Esophagus muscularis mucosa (tissue), 4 donors: Measurements from ENCODE around the gene LRRTM4. TPM values are rescaled to one million over a fixed set of nuclear protein-coding genes. Genes with fewer than 3 reads are reported as not detected.

Experiments
- DNase-seq: peaks from one replicate; pipeline ENCODE4 v3.0.0-alpha.2; 2017; ENCODE audit errors: extremely low spot score
- H3K27ac ChIP-seq, 4 donors: fragments of 200-600 bp; sonication (generic); replicated peaks in 1 of 4; 1 replicate in 3 of 4; 2 replicates in 1 of 4; pipeline ENCODE4 v1.5.1; 2016 to 2019; ENCODE audit warnings: mild to moderate bottlenecking in 1 of 4
- H3K27me3 ChIP-seq, 4 donors: fragments of 200-600 bp; sonication (generic); one replicate each; pipeline versions ENCODE4 v1.5.1 to v1.6.0; 2016 to 2019
- H3K36me3 ChIP-seq, 4 donors: fragments of 200-600 bp; sonication (generic); one replicate each; pipeline ENCODE4 v1.5.1; 2016 to 2019
- H3K4me1 ChIP-seq, 4 donors: fragments of 200-600 bp; sonication (generic); one replicate each; pipeline ENCODE4 v1.5.1; 2016 to 2019
- H3K4me3 ChIP-seq, 4 donors: fragments of 200-600 bp; sonication (generic); 1 replicate in 2 of 4; 2 replicates in 2 of 4; pipeline ENCODE4 v1.5.1; 2016 to 2019; ENCODE audit warnings: mild to moderate bottlenecking in 4 of 4, moderate library complexity in 1 of 4
- H3K9me3 ChIP-seq, 4 donors: fragments of 200-600 bp; sonication (generic); 1 replicate in 3 of 4; 2 replicates in 1 of 4; pipeline ENCODE4 v1.5.1; 2016 to 2019
- CTCF ChIP-seq, 3 experiments: fragments of 200-600 bp in 2 of 3; fragments of 450-650 bp in 1 of 3; sonication (generic) in 2 of 3; IDR thresholded peaks; one replicate each; pipeline ENCODE4 v1.5.1; 2017 to 2019; ENCODE audit warnings: antibody characterized with exemption in 3 of 3, mild to moderate bottlenecking in 2 of 3, moderate library complexity in 1 of 3
- EP300 ChIP-seq: sonication (generic); formaldehyde crosslinking; IDR thresholded peaks from one replicate; pipeline ENCODE4 v1.6.1; 2017; ENCODE audit warnings: antibody characterized with exemption
- POLR2A ChIP-seq: fragments of 450-650 bp; IDR thresholded peaks from one replicate; pipeline ENCODE4 v1.6.1; 2017; ENCODE audit warnings: antibody characterized with exemption, moderate library complexity, mild to moderate bottlenecking, low read depth
- POLR2AphosphoS5 ChIP-seq, 2 donors: sonication (generic); formaldehyde crosslinking; IDR thresholded peaks; one replicate each; pipeline ENCODE4 v1.6.1; 2017; ENCODE audit warnings: antibody characterized with exemption in 2 of 2
- WGBS: methylation state at CpG from one replicate; pipeline ENCODE4 v1.1.5; 2018; 5-methylcytosine and 5-hydroxymethylcytosine counted together
- intact Hi-C: fragments of 100-400 bp; cut with DNase I; formaldehyde crosslinking; loops from one replicate; pipeline ENCODE4 v1.15.1; 2023
- total RNA-seq, 4 donors: library from RNA; depleted of rRNA; stranded (reverse); fragments of >200 nt; gene quantifications; one replicate each; pipeline versions ENCODE4 v1.1.0 to v1.2.1, GENCODE V29; 2016

LRRTM4 gene
- total RNA-seq, 4 donors from 2014 or later, result 0.17 to 0.97 (median 0.41) TPM

GRCh38 chr2:77469106-77469505, 53.1 kb downstream of the LRRTM4 start:
- no peak overlapping the region for H3K4me3 ChIP-seq
- H3K27ac ChIP-seq, result no peak overlapping the region
- H3K27me3 ChIP-seq, result no peaks in the 10 kb centered on the region
- no peaks in the 10 kb centered on the region for H3K9me3 ChIP-seq
- no peak for TF ChIP-seq POLR2A
- TF ChIP-seq CTCF (IDR thresholded peaks at IDR 0.05), result no peak
- no peak for TF ChIP-seq POLR2AphosphoS5 (IDR thresholded peaks at IDR 0.05)
- 76% methylated on average over 4 of the region's 4 CpGs for WGBS
- H3K4me1 ChIP-seq, result no peaks in the 10 kb centered on the region
- intact Hi-C loops, result no loop called here
- H3K36me3 ChIP-seq, result no peaks in the 10 kb centered on the region
- DNase-seq, result no peak

- H3K27ac ChIP-seq, result no peak overlapping the region
These were observed 62.3 kb downstream of the LRRTM4 start for GRCh38 chr2:77459840-77460239.

GRCh38 chr2:77458216-77458615, 64.0 kb downstream of the LRRTM4 start:
- H3K27ac ChIP-seq, result no peak overlapping the region
- no peaks in the 10 kb centered on the region for H3K27me3 ChIP-seq
- intact Hi-C loops, result no loop called here
- H3K9me3 ChIP-seq, result no peaks in the 10 kb centered on the region
- TF ChIP-seq POLR2A, result no peak
- no peak for TF ChIP-seq EP300
- no peak for TF ChIP-seq POLR2AphosphoS5 (IDR thresholded peaks at IDR 0.05)
- no peak for TF ChIP-seq CTCF (IDR thresholded peaks at IDR 0.05)
- no peaks in the 10 kb centered on the region for H3K4me1 ChIP-seq
- no peak for DNase-seq
- no peak overlapping the region for H3K4me3 ChIP-seq
- H3K36me3 ChIP-seq, result no peaks in the 10 kb centered on the region
- 74% methylated on average over 3 of the region's 3 CpGs for WGBS

More at GRCh38 chr2:77459840-77460239, 62.3 kb downstream of the LRRTM4 start:
- Histone ChIP-seq H3K27me3 (no peaks in the 10 kb centered on the region), H3K36me3 (no peaks in the 10 kb centered on the region), H3K9me3 (no peaks in the 10 kb centered on the region), H3K4me1 (no peaks in the 10 kb centered on the region), H3K4me3 (peak overlapping the region in 1 of 4 donors; percentile 5)
- TF ChIP-seq POLR2AphosphoS5 (IDR thresholded peaks at IDR 0.05) (no peak), POLR2A (no peak), EP300 (no peak), CTCF (IDR thresholded peaks at IDR 0.05) (no peak)
- intact Hi-C loops, result no loop called here
- no peak for DNase-seq
- 57% methylated on average over 3 of the region's 3 CpGs for WGBS

- Histone ChIP-seq H3K9me3 (no peaks in the 10 kb centered on the region), H3K4me3 (no peak overlapping the region), H3K27me3 (no peaks in the 10 kb centered on the region), H3K27ac (no peak overlapping the region), H3K36me3 (no peaks in the 10 kb centered on the region), H3K4me1 (no peaks in the 10 kb centered on the region)
- intact Hi-C loops, result no loop called here
- no peak for TF ChIP-seq CTCF (IDR thresholded peaks at IDR 0.05)
- TF ChIP-seq POLR2AphosphoS5 (IDR thresholded peaks at IDR 0.05), result no peak
- TF ChIP-seq EP300, result no peak
- TF ChIP-seq POLR2A, result no peak
- 75% methylated on average over 1 of the region's 1 CpG for WGBS
- DNase-seq, result no peak
These were observed 64.5 kb downstream of the LRRTM4 start for GRCh38 chr2:77457665-77458064.

GRCh38 chr2:77443076-77443475, 79.1 kb downstream of the LRRTM4 start:
- no peak overlapping the region for H3K4me3 ChIP-seq
- H3K36me3 ChIP-seq, result no peaks in the 10 kb centered on the region
- intact Hi-C loops, result no loop called here
- no peak for DNase-seq
- TF ChIP-seq EP300 (no peak), CTCF (IDR thresholded peaks at IDR 0.05) (no peak), POLR2AphosphoS5 (IDR thresholded peaks at IDR 0.05) (no peak), POLR2A (no peak)
- H3K27me3 ChIP-seq, result no peaks in the 10 kb centered on the region
- no peaks in the 10 kb centered on the region for H3K4me1 ChIP-seq
- WGBS, result 60% methylated on average over 5 of the region's 5 CpGs
- no peaks in the 10 kb centered on the region for H3K9me3 ChIP-seq
- no peak overlapping the region for H3K27ac ChIP-seq
